NT2/D1 (cell line): Measurements from ENCODE around the gene PSMB1.
A peak's percentile ranks its signal among the peaks of the same experiment; 100 is the strongest.

ENCODE experiments used
- DNase-seq: peaks from one replicate; pipeline ENCODE4 v3.0.0-alpha.2; 2011; ENCODE audit warnings: low read depth, low spot score
- H3K27me3 ChIP-seq: 2 replicates; pipeline ENCODE4 v1.6.0; 2011; ENCODE audit warnings: mild to moderate bottlenecking; ENCODE audit not compliant: insufficient read length, insufficient read depth
- H3K36me3 ChIP-seq: 2 replicates; pipeline ENCODE4 v1.6.1; 2011; ENCODE audit warnings: mild to moderate bottlenecking, low read length, mixed read lengths; ENCODE audit not compliant: insufficient read depth, insufficient read length
- H3K4me1 ChIP-seq: 2 replicates; pipeline ENCODE4 v1.5.1; 2011; ENCODE audit not compliant: insufficient read depth, insufficient read length
- H3K4me3 ChIP-seq: 2 replicates; pipeline ENCODE4 v1.5.1; 2011; ENCODE audit warnings: low read depth; ENCODE audit not compliant: insufficient read length
- H3K9ac ChIP-seq: 2 replicates; pipeline ENCODE4 v1.6.0; 2011; ENCODE audit warnings: low read depth; ENCODE audit not compliant: insufficient read length
- H3K9me3 ChIP-seq: 2 replicates; pipeline ENCODE4 v1.5.1; 2011; ENCODE audit warnings: mild to moderate bottlenecking, low read length; ENCODE audit not compliant: insufficient read depth
- SUZ12 ChIP-seq: IDR thresholded peaks from 2 replicates; pipeline ENCODE4 v1.6.1; 2011; ENCODE audit not compliant: insufficient read length, insufficient read depth; ENCODE audit errors: extremely low read depth
- YY1 ChIP-seq: IDR thresholded peaks from 2 replicates; pipeline ENCODE4 v1.6.1; 2011; ENCODE audit not compliant: insufficient read length, insufficient read depth
- ZNF274 ChIP-seq: IDR thresholded peaks from 2 replicates; pipeline ENCODE4 v1.6.1; 2011; ENCODE audit warnings: mild to moderate bottlenecking, low read depth, low read length

PSMB1 gene

GRCh38 chr6:170583756-170584180 is 30.7 kb upstream of the PSMB1 start:
- no peak for TF ChIP-seq SUZ12
- TF ChIP-seq ZNF274 = no peak
- no peak for TF ChIP-seq YY1
- peak overlapping the region; percentile 93 for H3K4me3 ChIP-seq
- no peaks in the 10 kb centered on the region for H3K27me3 ChIP-seq
- H3K4me1 ChIP-seq = no peaks in the 10 kb centered on the region
- peaks cover 43% of the 10 kb centered on the region for H3K36me3 ChIP-seq
- DNase-seq = no peak
- no peaks in the 10 kb centered on the region for H3K9me3 ChIP-seq
- peak overlapping the region; percentile 95 for H3K9ac ChIP-seq

DNA sequence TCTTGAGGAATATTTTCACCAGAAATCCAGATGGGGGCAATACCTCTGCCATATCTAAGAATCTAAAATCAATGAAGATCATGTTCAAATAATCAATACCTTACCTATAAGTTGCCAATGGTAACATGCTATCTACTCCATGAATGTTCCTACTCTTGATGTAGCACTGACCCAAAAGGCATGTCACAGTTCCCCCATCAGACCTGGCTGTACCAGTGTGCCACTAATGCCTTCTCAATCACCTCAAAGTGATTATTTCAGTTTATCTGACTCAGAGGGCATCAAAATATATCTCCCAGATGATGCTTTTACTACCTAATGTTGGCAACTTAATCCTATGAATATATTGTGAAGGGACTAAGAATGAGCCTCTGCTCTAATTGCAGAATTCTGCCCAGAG is 25.8 kb upstream of the PSMB1 start:
- DNase-seq = no peak
- H3K4me3 ChIP-seq = no peak overlapping the region
- TF ChIP-seq YY1 = no peak
- no peak for TF ChIP-seq SUZ12
- TF ChIP-seq ZNF274 = no peak
- H3K9me3 ChIP-seq = no peaks in the 10 kb centered on the region
- peaks cover 83% of the 10 kb centered on the region for H3K36me3 ChIP-seq
- H3K4me1 ChIP-seq = no peaks in the 10 kb centered on the region
- H3K27me3 ChIP-seq = no peaks in the 10 kb centered on the region
- H3K9ac ChIP-seq = no peak overlapping the region

- Histone ChIP-seq H3K4me3 (no peak overlapping the region), H3K9ac (no peak overlapping the region), H3K4me1 (no peaks in the 10 kb centered on the region), H3K9me3 (no peaks in the 10 kb centered on the region), H3K36me3 (peaks cover 85% of the 10 kb centered on the region), H3K27me3 (no peaks in the 10 kb centered on the region)
- TF ChIP-seq SUZ12 (no peak), ZNF274 (no peak)
- no peak for DNase-seq
Observed at GRCh38 chr6:170575250-170575649, 22.1 kb upstream of the PSMB1 start.

DNA sequence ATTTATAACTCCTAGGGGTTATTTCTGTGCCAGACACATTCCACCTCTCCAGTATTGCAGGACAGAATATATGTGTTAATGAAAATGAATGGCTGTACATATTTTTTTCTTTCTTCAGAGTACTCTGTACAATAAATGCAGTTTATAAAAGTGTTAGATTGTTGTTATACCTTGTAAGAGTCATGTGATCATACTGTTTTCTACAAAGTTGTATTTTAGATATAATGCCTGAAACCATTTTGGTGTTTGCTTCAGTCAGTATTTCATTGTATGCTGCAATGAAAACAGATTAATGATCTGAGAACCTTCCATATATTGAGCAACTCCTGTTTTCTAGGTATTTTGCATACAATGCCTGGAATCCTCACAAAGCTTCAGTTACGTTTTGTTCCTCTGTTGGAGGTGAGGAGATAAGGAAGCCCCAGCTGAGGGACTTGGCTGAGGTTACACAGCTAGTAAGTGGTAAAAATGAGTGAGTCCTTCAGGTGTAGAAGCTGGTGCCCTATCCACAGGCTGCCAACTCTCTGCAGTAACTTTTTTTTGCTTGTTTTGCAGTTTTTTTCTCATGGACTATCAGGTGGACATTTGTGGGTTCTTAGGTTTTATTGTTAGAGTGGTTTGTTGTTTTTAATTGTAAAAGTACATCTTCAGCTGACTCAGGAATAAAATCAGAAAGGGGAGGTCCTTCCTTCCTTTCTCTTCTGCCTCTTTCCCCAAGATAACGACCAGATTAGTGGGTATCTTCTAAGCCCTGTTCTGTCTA is 19.8 kb upstream of the PSMB1 start:
- DNase-seq = no peak
- Histone ChIP-seq H3K36me3 (peaks cover 78% of the 10 kb centered on the region), H3K27me3 (no peaks in the 10 kb centered on the region), H3K4me3 (no peak overlapping the region), H3K9ac (no peak overlapping the region), H3K4me1 (no peaks in the 10 kb centered on the region), H3K9me3 (no peaks in the 10 kb centered on the region)
- TF ChIP-seq YY1 (no peak), ZNF274 (no peak), SUZ12 (no peak)

DNA sequence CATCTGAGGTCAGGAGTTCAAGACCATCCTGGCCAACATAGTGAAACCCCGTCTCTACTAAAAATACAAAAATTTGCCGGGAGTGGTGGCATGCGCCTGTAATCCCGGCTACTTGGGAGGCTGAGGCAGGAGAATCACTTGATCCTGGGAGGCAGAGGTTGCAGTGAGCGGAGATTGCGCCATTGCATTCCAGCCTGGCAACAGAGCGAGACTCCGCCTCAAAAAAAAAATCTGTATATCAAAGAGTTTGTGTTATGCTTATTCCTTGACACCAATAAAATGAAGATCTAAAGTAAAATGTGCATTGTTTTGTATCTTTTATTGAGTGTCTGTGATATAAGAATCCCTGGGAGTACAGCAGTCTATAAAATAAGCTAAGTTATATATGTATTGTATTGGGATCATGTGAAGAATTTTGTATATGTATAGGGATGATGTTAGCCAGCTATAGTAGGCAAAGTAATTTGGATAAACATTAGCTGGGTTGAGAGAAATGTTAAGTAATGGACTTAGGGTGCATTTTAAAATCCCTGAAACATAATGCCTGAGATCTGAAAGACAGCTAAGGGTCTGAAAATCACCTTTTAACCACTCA is 11.9 kb upstream of the PSMB1 start:
- no peak for DNase-seq
- no peaks in the 10 kb centered on the region for H3K4me1 ChIP-seq
- peaks cover 83% of the 10 kb centered on the region for H3K36me3 ChIP-seq
- no peaks in the 10 kb centered on the region for H3K27me3 ChIP-seq
- TF ChIP-seq SUZ12 (no peak), ZNF274 (no peak), YY1 (no peak)
- no peak overlapping the region for H3K4me3 ChIP-seq
- no peaks in the 10 kb centered on the region for H3K9me3 ChIP-seq
- H3K9ac ChIP-seq = no peak overlapping the region

GRCh38 chr6:170561555-170561954 is 8.4 kb upstream of the PSMB1 start:
- Histone ChIP-seq H3K27me3 (no peaks in the 10 kb centered on the region), H3K4me3 (no peak overlapping the region), H3K4me1 (no peaks in the 10 kb centered on the region), H3K9ac (no peak overlapping the region), H3K36me3 (peaks cover 84% of the 10 kb centered on the region), H3K9me3 (no peaks in the 10 kb centered on the region)
- TF ChIP-seq ZNF274 (no peak), YY1 (no peak), SUZ12 (no peak)
- DNase-seq = no peak

DNA sequence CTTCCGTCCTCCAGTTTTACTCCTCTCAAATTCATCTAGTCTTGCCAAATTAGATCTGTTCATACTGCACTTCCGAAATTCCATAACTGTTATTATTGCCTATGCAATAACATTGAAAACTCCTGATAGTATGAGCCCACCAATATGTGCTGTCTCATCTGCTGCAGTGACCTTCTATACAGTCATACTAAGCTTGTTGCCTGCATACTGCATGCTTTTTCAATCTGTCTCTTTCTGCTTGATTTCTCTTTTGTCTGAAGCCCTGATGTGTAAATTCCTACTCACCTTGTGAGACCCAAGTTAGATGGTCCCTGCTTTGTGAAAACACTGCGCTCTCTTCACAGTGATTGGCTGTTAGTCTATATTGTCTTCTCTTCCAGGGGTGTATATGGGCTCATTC is 2.2 kb upstream of the PSMB1 start:
- H3K9me3 ChIP-seq = no peaks in the 10 kb centered on the region
- no peak for DNase-seq
- no peaks in the 10 kb centered on the region for H3K4me1 ChIP-seq
- H3K4me3 ChIP-seq = peak overlapping the region; percentile 93
- H3K36me3 ChIP-seq = peaks cover 50% of the 10 kb centered on the region
- H3K9ac ChIP-seq = peak overlapping the region; percentile 97
- no peaks in the 10 kb centered on the region for H3K27me3 ChIP-seq
- TF ChIP-seq SUZ12 = no peak
- no peak for TF ChIP-seq YY1
- TF ChIP-seq ZNF274 = no peak
